Forelimb muscle (tissue), 1 donor: ENCODE measurements around the gene DCUN1D3. TPM values are rescaled to one million over a fixed set of nuclear protein-coding genes. Genes with fewer than 3 reads are reported as not detected.
"Not testable (repeated sequence)": the region's sequence is repeated elsewhere in the genome, so short reads cannot be mapped to it uniquely, and the experiment has no call there.

ENCODE experiments used
- DNase-seq: peaks from one replicate; pipeline ENCODE4 v3.0.0-alpha.2; 2013; ENCODE audit warnings: low read depth
- polyA plus RNA-seq: library from polyadenylated mRNA; unstranded; fragments of 120-200 nt; gene quantifications from one replicate; pipeline ENCODE4 v1.2.1, GENCODE V29; 2013; ENCODE audit not compliant: insufficient read length

DCUN1D3 gene, protein sequence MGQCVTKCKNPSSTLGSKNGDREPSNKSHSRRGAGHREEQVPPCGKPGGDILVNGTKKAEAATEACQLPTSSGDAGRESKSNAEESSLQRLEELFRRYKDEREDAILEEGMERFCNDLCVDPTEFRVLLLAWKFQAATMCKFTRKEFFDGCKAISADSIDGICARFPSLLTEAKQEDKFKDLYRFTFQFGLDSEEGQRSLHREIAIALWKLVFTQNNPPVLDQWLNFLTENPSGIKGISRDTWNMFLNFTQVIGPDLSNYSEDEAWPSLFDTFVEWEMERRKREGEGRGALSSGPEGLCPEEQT
- 4.7 TPM for polyA plus RNA-seq

DNA sequence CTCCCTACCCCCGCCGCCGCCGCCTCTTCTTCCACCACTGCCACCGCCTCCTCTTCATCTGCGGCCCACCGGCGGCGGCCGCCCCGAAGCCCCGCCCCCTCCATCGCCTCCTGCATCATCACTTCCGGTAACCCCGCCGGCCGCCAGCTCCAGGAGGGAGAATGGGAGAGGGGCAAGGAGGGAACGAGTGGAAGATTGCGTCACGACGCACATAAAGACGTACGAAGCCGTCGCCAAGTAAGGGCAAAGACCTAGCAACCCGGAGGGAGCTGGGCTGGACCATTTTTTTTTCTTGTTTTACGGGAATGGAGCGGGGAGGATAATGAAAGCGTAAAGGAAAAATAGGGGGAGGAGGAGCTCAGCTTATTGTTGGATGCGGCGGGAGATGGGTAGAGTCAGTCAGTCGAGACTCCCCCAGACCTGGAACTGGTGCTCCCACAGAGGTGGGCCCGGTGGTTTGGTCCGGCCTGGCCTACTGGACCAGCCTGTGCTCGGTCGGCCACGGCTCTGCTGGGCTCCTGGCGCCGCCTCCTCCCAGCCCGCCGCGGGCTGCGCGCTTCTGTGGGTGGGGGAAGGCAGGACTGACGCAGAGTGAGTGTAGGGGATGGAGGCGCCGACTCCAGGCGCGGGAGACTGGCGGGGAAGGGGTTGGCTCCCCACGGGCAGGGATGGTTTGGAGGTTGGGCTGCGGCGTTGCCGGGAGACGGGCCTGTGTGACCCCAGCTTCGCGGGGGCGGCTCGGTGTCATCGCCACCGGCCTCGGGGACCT lies at the start of gene DCUN1D3, which contains the start of gene LYRM1:
TSS of gene DCUN1D3 (minus strand) at position 60 of the 769 bp plus-strand sequence. CDS start 37,820 bp downstream, outside the sequence.
TSS of gene LYRM1 (plus strand) at position 473 of the 769 bp plus-strand sequence. CDS start 14,785 bp downstream, outside the sequence.
- peak; percentile 96 for DNase-seq

- no peak for DNase-seq
These were observed 49.5 kb upstream of the DCUN1D3 start for GRCh38 chr16:20949660-20950059.

- no peak for DNase-seq
These were observed 48.3 kb upstream of the DCUN1D3 start for GRCh38 chr16:20948444-20948843.

DNA sequence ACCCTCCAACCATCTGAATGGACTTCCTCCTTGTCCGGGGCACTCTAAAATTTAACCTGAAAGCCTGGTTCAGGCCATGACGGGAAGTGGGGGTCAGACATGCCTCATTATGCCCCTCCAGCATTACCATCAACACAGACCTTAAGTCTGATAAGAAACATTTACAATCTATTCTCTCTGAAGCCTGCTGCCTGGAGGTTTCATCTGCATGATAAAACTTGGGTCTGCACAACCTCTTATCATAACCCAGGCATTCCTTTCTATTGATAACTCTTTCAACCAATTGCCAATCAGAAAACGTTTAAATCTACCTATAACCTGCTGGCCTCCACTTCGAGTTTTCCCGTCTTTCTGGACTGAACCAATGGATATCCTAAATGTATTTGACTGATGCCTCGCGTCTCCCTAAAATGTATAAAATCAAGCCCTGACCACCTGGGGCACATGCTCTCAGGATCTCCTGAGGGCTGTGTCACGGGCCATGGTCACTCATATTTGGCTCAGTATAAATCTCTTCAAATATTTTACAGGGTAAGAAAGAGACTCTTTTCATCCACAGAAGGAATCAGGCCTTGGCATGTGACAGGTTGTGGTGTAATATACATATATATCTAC lies 46.0 kb upstream of the DCUN1D3 start:
- no peak for DNase-seq

- DNase-seq = not testable (repeated sequence)
These were observed 45.4 kb upstream of the DCUN1D3 start for GRCh38 chr16:20945575-20945875.

- no peak for DNase-seq
These were observed 44.9 kb upstream of the DCUN1D3 start for GRCh38 chr16:20944861-20945574.

DNA sequence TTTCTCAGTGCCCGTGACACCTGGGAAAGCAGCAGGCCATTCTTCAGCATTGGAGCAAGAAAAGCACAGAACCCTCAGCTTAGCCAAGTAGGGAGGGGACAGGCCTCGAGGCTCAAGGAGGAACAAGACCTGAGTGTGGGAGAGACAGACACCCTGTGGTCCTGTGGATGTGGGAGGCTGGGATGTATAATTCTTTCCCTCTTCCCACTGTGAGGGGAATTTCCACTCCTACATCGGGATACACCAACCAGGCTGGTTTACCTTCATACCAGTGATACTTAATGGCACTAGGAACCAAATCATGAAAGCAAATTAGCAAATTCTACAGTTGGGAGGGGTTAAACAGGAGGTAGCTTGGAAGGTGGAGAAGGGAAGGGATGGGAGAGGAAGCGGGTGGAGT lies 42.1 kb upstream of the DCUN1D3 start:
- no peak for DNase-seq

- DNase-seq = no peak
These were observed 41.4 kb upstream of the DCUN1D3 start for GRCh38 chr16:20941636-20941926.

DNA sequence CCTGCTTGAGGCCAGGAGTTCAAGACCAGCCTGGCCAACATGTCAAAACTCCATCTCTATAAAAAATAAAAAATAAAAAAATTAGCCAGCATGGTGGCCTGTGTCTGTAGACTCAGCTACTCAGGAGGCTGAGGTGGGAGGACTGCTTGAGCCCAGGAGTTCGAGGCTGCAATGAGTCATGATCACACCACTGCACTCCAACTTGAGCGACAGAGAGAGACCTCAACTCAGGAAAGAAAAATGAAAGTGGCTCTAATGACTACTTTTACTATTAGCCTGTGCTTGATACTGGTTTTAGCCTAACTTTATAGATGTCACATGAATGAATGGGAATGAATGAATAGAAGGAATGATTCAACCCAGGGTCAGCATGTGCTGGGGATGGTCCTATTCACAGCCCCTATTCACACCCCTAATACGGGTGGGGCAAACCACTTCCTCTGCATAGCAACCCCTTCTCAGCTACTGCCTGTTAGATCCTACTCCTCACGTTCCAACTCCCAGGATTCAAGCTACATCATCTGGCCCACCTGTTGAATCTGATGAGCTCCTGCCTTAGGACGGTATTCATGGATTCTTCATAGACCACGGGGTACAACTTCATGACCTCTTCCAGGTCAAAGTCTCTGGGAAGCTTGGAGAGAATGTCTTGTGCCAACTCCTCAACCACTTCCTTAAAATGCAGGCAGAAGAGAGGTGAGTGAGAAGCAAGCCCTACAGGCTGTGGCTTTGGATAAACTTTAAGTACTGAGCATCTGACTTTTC lies 40.9 kb upstream of the DCUN1D3 start:
- DNase-seq = no peak

GRCh38 chr16:20939611-20940010 lies 39.5 kb upstream of the DCUN1D3 start:
- no peak for DNase-seq

GRCh38 chr16:20938426-20938825 lies 38.3 kb upstream of the DCUN1D3 start:
- no peak for DNase-seq

GRCh38 chr16:20937736-20938135 lies 37.6 kb upstream of the DCUN1D3 start:
- DNase-seq = no peak

- DNase-seq = no peak
These were observed 33.4 kb upstream of the DCUN1D3 start for GRCh38 chr16:20933589-20933988.

- DNase-seq = no peak
These were observed 31.0 kb upstream of the DCUN1D3 start for GRCh38 chr16:20931066-20931600.

- no peak for DNase-seq
These were observed 30.2 kb upstream of the DCUN1D3 start for GRCh38 chr16:20930365-20930690.

DNA sequence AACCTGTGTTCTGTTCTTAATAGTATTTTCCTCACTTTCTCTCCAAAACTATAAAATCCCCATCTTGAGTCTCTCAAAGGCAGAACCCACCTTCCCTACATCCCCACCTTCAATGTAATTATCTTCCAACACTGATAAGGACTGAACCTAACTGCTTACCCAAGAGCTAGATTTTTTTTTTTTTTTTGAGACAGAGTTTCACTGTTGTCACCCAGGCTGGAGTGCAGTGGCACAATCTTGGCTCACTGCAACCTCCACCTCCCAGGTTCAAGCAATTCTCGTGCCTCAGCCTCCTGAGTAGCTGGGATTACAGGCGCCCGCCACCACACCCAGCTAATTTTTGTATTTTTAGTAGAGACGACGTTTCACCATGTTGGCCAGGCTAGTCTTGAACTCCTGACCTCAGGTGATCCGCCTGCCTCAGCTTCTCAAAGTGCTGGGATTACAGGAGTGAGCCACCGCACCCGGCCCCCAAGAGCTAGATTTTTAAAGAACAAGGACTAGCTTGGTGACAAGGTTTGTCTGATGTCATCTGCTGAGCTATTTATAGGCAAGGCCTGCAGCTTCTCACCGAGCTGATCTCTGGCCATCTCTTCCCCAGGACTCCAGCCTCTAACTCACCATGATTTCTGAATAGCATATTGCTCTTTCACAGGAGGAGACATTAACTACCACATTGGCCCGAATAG lies 29.7 kb upstream of the DCUN1D3 start:
- DNase-seq = not testable (repeated sequence)

GRCh38 chr16:20928774-20929411 lies 28.7 kb upstream of the DCUN1D3 start:
- no peak for DNase-seq

GRCh38 chr16:20925751-20926150 lies 25.6 kb upstream of the DCUN1D3 start:
- no peak for DNase-seq

DNA sequence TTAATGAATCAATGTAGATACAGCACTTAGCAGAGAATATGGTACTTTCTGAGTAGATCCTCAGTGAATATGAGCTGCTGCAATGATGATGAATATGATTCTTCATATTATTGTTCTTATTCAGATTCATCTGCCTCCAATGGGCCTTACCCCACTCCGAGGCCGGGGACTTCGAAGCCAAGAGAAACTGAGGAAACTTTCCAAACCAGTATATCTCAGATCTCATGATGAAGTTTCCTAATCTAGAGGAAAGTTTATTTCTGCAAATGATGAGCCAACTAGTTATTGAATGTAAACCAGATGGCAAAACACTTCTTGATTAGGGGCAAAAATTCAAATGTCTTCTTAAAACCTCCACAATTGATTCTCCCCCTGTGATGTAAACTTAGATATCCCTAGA lies 23.7 kb upstream of the DCUN1D3 start:
- no peak for DNase-seq

DNA sequence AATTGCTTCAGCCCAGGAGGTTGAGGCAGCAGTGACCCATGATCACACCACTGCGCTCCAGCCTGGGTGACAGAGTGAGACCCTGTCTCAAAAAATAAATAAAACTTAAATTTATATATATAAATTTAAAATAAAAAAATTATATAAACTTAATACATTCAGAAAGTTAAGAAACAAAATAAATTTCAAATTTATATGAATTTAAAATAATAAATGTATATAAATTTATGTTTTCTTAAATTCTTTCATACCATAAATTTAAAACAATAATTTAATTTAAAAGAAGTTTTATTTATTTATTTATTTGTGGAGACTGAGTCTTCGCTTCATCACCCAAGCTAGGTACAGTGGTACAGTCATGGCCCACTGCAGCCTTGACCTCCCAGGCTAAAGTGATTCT lies 20.6 kb upstream of the DCUN1D3 start:
- DNase-seq = no peak
